HG03460 (cell line): Measurements from ENCODE around the gene IL22RA2.

Experiments used
- ATAC-seq: cut with Tn5 transposase; IDR thresholded peaks from one replicate; pipeline ENCODE4 v1.9.1; 2021; ENCODE audit not compliant: unreplicated experiment

Gene IL22RA2

GRCh38 chr6:137197684-137198645 is 24.5 kb upstream of the IL22RA2 start:
- no peak for ATAC-seq

GRCh38 chr6:137193256-137194070 is 20.0 kb upstream of the IL22RA2 start:
- no peak for ATAC-seq

GRCh38 chr6:137192821-137193220 is 19.4 kb upstream of the IL22RA2 start:
- no peak for ATAC-seq

- ATAC-seq, result no peak
These were observed 18.2 kb upstream of the IL22RA2 start for GRCh38 chr6:137191670-137192069.

- ATAC-seq, result no peak
These were observed 17.8 kb upstream of the IL22RA2 start for GRCh38 chr6:137191236-137191635.

- ATAC-seq, result no peak
These were observed 17.2 kb upstream of the IL22RA2 start for GRCh38 chr6:137190583-137191094.

- no peak for ATAC-seq
These were observed 15.4 kb upstream of the IL22RA2 start for GRCh38 chr6:137188855-137189254.

- no peak for ATAC-seq
These were observed 11.8 kb upstream of the IL22RA2 start for GRCh38 chr6:137185290-137185689.

- ATAC-seq, result no peak
These were observed 9.2 kb upstream of the IL22RA2 start for GRCh38 chr6:137182654-137183073.

- ATAC-seq, result no peak
These were observed 8.6 kb upstream of the IL22RA2 start for GRCh38 chr6:137181891-137182653.

GRCh38 chr6:137177611-137178010 is 4.2 kb upstream of the IL22RA2 start:
- ATAC-seq, result no peak

- no peak for ATAC-seq
These were observed 3.3 kb upstream of the IL22RA2 start for GRCh38 chr6:137176729-137177128.

GRCh38 chr6:137175868-137176245 is 2.4 kb upstream of the IL22RA2 start:
- ATAC-seq, result no peak

GRCh38 chr6:137175157-137175867 is 1.9 kb upstream of the IL22RA2 start:
- ATAC-seq, result no peak

- ATAC-seq, result no peak
These were observed 561 bp downstream of the IL22RA2 start for GRCh38 chr6:137172734-137173431.

GRCh38 chr6:137171824-137172733 is 1.4 kb downstream of the IL22RA2 start:
- no peak for ATAC-seq

GRCh38 chr6:137171053-137171374 is 2.4 kb downstream of the IL22RA2 start:
- ATAC-seq, result no peak

- no peak for ATAC-seq
These were observed 3.0 kb downstream of the IL22RA2 start for GRCh38 chr6:137170266-137171052.
